NCI-H526 (cell line): ENCODE measurements around the gene HTR3B.
A peak's percentile ranks its signal among the peaks of the same experiment; 100 is the strongest.

Source experiments
- DNase-seq, 2 experiments: peaks; one replicate each; lab custom pipeline; 2025; lab: John Stamatoyannopoulos, UW

HTR3B gene

DNA sequence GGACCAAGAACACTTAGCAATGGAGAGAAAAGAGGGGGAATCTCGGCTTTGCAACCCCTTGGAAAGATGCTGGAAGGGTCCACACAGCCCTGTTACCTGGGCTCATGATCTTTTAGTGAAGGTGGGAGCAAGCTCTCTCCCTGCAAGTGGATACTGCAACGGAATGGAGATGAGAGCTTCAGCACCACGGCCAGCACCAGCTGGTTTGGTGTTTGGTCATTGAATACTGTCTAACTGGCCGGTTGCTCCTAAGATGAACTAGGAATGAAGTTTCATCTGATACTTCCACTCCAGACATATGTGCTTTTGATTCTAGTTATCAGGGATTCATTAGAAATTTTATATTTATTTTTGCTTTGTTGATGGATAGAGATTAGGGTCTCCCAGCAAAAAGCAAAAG lies 86.6 kb downstream of the HTR3B start:
- DNase-seq = no peak

DNA sequence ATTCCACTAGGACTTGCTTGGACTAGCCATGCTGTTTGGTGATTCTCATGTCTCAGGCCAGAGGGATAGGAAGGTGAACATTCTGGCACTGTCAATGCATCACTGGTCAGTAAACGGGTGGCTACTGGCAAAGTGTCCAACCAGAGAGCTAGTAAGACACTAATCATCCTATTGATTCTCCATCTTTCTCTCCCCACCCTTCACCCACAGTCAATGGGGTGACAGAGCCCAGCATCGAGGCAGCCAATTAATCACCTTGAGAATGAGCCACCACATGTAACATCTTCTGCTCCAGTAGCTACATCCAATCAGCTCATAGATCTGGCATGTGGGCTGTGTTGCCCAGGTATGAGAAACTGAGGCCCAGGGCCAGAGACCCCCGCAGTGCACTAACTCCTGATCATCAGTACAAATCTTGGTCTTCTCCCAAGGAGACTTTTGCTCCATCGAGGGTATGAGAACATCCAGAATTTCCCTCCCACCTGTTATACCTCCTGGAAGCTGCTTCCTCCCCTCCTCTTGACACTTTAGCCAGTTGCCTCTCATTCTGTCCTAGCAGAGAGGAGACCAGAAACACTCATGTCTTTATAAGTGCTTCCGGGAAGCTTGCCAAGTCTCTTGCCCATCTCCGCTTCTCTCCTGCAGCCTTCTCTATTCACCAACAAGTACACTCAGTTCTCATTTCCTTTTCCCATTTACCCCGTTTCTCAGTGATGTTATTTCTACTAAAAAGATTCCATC lies 87.3 kb downstream of the HTR3B start:
- DNase-seq = no peak

DNA sequence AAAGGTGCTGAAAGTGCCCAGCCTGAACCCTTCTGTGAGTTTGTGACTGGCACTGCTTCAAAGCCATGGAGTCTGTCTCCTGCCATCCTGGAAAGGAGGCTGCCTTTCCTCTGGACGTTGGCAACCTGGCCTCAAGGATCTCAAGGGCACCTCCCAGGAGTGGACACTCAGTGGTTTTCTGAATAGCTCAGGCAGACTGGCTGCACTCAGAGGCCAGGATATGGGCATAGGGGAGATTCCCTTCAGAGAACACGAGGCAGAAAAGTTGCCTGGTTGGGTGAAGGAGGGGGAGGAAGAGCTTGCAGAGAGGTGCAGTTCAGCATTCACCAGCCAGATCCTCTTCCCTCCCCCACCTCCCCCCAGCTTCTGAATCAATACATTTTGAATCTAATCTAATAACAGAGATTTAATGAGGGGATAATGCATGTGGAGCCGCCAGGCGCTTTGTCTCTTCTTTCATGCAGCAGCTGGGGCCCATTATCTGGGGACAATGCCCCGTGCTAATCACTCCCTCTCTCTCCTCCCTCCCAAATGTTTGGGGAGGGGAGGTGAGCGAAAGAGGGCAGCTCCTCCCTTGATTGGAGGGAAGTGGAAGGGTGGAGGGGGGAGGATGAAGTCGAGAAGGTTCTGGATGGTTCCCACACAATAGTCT lies 88.0 kb downstream of the HTR3B start:
- no peak for DNase-seq

DNA sequence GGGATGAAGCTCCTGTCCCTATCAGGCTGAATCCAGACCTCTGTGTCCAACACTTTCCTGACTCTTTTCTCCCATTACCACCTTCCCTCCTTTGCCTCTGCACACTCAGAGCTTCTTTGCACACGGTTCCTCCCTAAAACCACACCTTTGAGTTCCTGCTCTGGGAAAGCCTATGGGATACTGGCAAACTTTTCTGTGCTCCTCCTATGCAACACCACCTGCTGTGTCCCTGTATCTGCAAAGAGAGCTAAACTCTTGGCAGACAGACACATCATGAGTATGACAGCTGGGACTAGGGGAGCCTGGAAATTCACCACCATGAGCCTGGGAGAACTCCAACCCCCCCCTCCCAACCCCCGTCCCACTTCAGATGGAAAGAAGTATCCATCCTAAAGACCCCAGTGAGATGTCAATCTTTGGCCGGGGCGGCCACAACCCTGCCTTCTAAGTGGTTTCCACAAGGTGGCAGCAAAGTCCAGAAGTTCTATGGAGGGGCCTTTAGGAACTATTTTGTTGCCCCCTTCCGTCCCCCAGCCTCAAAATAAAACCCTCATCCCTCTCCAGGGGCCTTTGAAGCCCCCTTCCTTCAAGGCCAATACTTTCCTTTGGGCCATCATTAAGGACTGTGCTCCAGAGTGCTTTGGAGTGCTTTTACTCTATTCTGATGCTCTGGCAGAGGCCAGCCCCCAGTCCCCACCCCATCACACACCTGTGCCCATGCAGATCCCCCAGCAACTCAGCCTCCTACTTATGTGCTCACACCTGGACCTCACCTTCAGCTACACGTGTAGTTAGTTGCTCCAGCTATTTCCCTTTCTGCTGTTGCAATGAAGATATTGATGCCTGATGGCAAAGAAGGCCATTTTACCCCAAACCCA lies 89.7 kb downstream of the HTR3B start:
- DNase-seq = peak in 1 of 2 experiments; percentile 59
